GM21528 (cell line): ENCODE data around the gene SMARCAL1.

Experiments used
- ATAC-seq: cut with Tn5 transposase; IDR thresholded peaks from one replicate; pipeline ENCODE4 v1.9.1; 2021; ENCODE audit warnings: mild to moderate bottlenecking, moderate library complexity; ENCODE audit not compliant: unreplicated experiment, low FRiP score

The SMARCAL1 gene

DNA sequence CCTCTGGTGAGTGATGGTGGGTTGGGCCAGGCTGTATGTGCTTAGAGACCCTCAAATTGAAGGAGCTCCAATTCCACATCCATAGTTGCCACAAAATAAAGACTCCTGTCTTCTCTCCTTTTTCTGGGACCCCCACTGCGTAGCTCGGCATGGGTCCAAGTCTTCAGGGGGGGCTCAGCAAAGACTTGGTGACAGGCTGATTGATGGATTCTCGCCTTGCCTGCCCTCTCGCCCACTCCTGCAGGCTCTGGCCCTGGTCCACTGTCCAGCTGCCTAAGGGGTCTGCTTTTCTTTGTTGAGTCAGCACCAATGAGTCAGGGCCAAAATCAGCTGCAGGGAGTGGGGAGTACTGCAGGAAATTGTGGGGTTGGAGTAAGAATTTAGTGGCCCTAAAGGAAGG lies 107.8 kb downstream of the SMARCAL1 start:
- ATAC-seq = no peak

DNA sequence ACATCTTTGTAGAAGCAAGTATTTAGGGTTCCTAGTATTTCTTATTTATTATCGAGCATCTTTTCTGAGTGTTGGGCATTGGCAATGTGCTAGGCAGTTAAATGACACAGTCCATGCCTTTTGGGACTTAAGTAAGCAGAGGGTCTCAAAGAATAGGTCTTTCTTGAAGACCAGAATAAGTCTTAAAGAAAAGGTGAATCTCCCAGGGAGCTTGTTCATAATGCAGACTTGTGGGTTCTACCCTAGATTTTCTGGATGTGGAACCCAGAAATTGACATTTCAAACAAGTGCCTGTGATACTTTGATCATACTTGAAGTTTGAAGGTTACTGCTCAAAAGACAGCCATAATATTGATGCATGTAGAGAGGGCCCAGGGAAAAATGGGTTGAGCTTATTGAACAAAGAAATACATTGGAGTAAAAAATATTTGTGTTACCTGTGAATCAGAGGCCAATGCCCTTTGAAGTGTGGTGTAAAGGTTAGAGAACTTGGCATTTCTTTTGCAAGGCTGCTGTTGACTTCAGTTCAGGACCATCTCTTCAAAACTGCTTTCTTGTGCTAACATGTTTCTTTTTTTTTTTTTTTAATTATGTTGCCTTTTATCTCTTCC lies 110.7 kb downstream of the SMARCAL1 start:
- no peak for ATAC-seq

DNA sequence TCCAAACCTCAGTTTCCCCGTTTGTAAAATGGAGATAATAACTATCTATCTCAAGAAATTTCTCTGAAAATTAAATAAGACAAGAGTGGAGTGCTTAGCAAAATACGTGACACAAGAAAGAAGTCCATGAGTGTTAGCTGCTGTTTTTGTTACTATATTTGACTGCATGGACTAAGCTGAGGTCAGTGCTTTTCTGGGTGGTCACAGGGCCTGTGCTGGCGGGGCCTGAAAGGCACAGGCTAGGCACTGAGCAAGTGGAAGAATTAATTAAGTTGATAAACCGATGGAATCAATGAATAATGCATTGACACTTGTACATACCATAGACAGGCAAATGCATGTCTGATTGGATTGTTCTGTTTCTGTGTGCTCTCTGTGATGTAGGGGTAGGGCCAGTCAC lies 113.7 kb downstream of the SMARCAL1 start:
- no peak for ATAC-seq

DNA sequence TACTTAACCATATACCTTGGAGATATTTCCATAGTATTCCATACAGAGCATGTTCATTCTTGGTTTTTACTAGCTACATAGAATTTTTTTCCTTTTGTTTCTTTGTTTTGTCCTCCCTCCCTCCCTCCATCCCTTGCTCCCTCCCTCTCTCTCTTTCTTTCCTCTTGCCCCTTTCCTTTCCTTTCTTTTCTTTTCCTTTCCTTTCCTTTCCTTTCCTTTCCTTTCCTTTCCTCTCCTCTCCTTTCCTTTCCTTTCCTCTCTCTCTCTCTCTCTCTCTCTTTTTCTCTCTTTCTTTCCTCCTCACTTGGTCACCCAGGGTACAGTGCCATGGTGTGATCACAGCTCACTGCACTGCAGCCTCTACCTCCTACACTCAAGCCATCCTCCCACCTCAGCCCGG lies 114.7 kb downstream of the SMARCAL1 start:
- ATAC-seq = no peak

DNA sequence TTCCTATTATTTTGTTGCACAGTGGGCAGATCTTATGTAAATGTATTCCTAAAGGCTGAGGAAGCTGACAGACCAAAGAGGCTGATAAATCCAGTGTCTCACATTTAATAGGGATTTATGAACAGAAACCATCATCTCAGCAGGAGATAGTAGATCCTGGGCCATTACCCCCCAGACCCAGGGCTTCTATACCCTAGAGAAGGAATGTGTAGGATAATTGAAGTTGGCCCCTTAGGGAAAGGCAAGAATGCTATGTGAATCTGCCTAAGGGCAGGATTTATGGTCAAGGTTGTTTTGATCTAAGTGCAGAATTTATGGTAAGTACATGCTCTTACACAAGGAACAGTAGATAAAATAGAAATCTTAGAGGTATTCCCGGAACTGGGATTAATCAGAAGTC lies 115.3 kb downstream of the SMARCAL1 start:
- no peak for ATAC-seq

DNA sequence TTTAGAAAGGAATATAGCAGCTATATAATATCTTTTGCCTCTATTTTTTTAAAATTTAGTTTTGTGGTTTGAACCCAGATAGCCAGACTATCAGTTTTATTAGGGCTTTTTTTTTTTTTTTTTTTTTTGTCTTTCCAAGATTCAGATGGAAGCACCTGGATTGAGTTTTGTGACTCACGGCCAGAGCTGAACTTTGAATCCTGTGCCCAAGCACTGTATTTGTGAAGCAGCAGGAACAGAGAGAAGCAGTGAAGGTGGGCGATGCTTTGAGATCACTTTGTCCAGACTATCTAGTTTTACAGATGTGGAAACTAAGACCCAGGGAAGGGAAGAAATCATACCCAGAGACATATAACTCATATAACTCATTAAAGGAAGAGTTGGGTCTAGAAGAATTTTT lies 120.3 kb downstream of the SMARCAL1 start:
- no peak for ATAC-seq
